Measurements from ENCODE around the gene MYRIP.

The MYRIP gene

GRCh38 chr3:39915027-39915426 lies 105.6 kb downstream of the MYRIP start:
- no peak for FAIRE-seq
- DNase-seq (ENCODE audit: insufficient read length, low spot score): no peak
- TF ChIP-seq PAX5 (IDR thresholded peaks at IDR 0.05; ENCODE audit: insufficient read depth, low read length, severe bottlenecking): no peak

- FAIRE-seq (no peak), DNase-seq (ENCODE audit: insufficient read length, low spot score) (no peak)
- TF ChIP-seq POU2F2 (IDR thresholded peaks at IDR 0.05; ENCODE audit: low read depth, low read length) (no peak), TAF1 (IDR thresholded peaks at IDR 0.05; ENCODE audit: low read depth, low read length) (no peak), SPI1 (IDR thresholded peaks at IDR 0.05; ENCODE audit: low read depth, low read length) (no peak), POLR2AphosphoS5 (IDR thresholded peaks at IDR 0.05; ENCODE audit: low read depth, low read length) (no peak), POLR2A (IDR thresholded peaks at IDR 0.05; ENCODE audit: low read depth, low read length) (no peak), PAX5 (IDR thresholded peaks at IDR 0.05; ENCODE audit: insufficient read depth, low read length, severe bottlenecking) (no peak)
Measured at GRCh38 chr3:39917065-39917773, 107.8 kb downstream of the MYRIP start.

DNA sequence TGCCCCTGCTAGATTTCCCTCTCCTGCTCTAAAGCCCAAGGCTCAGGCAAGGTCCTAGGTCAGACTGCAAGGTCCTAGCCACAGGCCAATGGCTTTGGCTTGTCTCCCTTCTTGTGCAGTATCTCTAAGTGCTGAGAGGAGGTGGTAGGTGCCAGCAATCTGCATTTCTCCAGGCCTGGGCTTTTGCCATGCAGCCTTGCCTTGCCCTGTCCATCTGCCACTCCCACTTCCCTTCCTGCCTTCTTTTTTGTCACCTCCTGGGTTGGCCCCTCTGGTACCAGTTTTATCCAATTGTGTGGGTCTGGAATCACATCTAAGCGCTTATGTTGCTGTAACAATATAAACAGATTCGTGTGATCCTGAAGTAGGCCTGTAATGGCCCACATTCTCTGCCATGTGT lies 109.9 kb downstream of the MYRIP start:
- no peak for DNase-seq (ENCODE audit: insufficient read length, low spot score)
- TF ChIP-seq POLR2AphosphoS5 (IDR thresholded peaks at IDR 0.05; ENCODE audit: low read depth, low read length): no peak
- TF ChIP-seq TAF1 (IDR thresholded peaks at IDR 0.05; ENCODE audit: low read depth, low read length): no peak
- TF ChIP-seq SPI1 (IDR thresholded peaks at IDR 0.05; ENCODE audit: low read depth, low read length): no peak
- TF ChIP-seq POU2F2 (IDR thresholded peaks at IDR 0.05; ENCODE audit: low read depth, low read length): no peak
- TF ChIP-seq PAX5 (IDR thresholded peaks at IDR 0.05; ENCODE audit: insufficient read depth, low read length, severe bottlenecking): no peak
- no peak for TF ChIP-seq POLR2A (IDR thresholded peaks at IDR 0.05; ENCODE audit: low read depth, low read length)
- no peak for FAIRE-seq

- no peak for FAIRE-seq
- TF ChIP-seq TAF1 (IDR thresholded peaks at IDR 0.05; ENCODE audit: low read depth, low read length) (no peak), PAX5 (IDR thresholded peaks at IDR 0.05; ENCODE audit: insufficient read depth, low read length, severe bottlenecking) (no peak), POLR2A (IDR thresholded peaks at IDR 0.05; ENCODE audit: low read depth, low read length) (no peak), POU2F2 (IDR thresholded peaks at IDR 0.05; ENCODE audit: low read depth, low read length) (no peak), SPI1 (IDR thresholded peaks at IDR 0.05; ENCODE audit: low read depth, low read length) (no peak), POLR2AphosphoS5 (IDR thresholded peaks at IDR 0.05; ENCODE audit: low read depth, low read length) (no peak)
- no peak for DNase-seq (ENCODE audit: insufficient read length, low spot score)
Measured at GRCh38 chr3:39920271-39920670, 110.9 kb downstream of the MYRIP start.

- no peak for DNase-seq (ENCODE audit: insufficient read length, low spot score)
- no peak for FAIRE-seq
- TF ChIP-seq SPI1 (IDR thresholded peaks at IDR 0.05; ENCODE audit: low read depth, low read length) (no peak), TAF1 (IDR thresholded peaks at IDR 0.05; ENCODE audit: low read depth, low read length) (no peak), POU2F2 (IDR thresholded peaks at IDR 0.05; ENCODE audit: low read depth, low read length) (no peak), PAX5 (IDR thresholded peaks at IDR 0.05; ENCODE audit: insufficient read depth, low read length, severe bottlenecking) (no peak), POLR2A (IDR thresholded peaks at IDR 0.05; ENCODE audit: low read depth, low read length) (no peak), POLR2AphosphoS5 (IDR thresholded peaks at IDR 0.05; ENCODE audit: low read depth, low read length) (no peak)
Measured at GRCh38 chr3:39927479-39927878, 118.1 kb downstream of the MYRIP start.

- TF ChIP-seq POLR2A (IDR thresholded peaks at IDR 0.05; ENCODE audit: low read depth, low read length): no peak
- no peak for TF ChIP-seq TAF1 (IDR thresholded peaks at IDR 0.05; ENCODE audit: low read depth, low read length)
- no peak for TF ChIP-seq SPI1 (IDR thresholded peaks at IDR 0.05; ENCODE audit: low read depth, low read length)
- FAIRE-seq (no peak), DNase-seq (ENCODE audit: insufficient read length, low spot score) (no peak)
Measured at GRCh38 chr3:39933986-39934693, 124.7 kb downstream of the MYRIP start.

GRCh38 chr3:39934696-39935095 lies 125.3 kb downstream of the MYRIP start:
- DNase-seq (ENCODE audit: insufficient read length, low spot score): no peak
- FAIRE-seq: no peak
- TF ChIP-seq POLR2AphosphoS5 (IDR thresholded peaks at IDR 0.05; ENCODE audit: low read depth, low read length): no peak
- TF ChIP-seq TAF1 (IDR thresholded peaks at IDR 0.05; ENCODE audit: low read depth, low read length): no peak
- TF ChIP-seq SPI1 (IDR thresholded peaks at IDR 0.05; ENCODE audit: low read depth, low read length): no peak
- no peak for TF ChIP-seq POLR2A (IDR thresholded peaks at IDR 0.05; ENCODE audit: low read depth, low read length)
- TF ChIP-seq POU2F2 (IDR thresholded peaks at IDR 0.05; ENCODE audit: low read depth, low read length): no peak
- TF ChIP-seq PAX5 (IDR thresholded peaks at IDR 0.05; ENCODE audit: insufficient read depth, low read length, severe bottlenecking): no peak

DNA sequence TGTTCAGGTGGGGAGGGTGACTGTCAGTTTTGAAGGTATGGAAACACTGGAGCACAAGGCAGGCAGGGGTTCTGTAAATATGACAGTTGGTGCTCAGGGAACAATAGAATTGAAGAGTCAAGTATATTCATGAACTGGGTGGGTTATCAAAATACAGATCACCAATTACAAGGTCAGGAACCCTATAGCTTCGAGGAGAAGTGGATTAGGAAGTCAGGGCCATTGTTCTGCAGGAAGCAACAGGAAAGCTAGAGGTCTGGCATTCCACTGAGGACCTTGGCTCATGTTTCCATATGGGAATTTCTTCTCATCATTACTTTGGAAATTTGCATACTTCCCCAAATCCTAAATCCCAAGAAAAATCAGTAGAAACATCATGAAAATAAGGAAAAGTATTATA lies 125.9 kb downstream of the MYRIP start:
- TF ChIP-seq SPI1 (IDR thresholded peaks at IDR 0.05; ENCODE audit: low read depth, low read length) (no peak), POLR2AphosphoS5 (IDR thresholded peaks at IDR 0.05; ENCODE audit: low read depth, low read length) (no peak), POU2F2 (IDR thresholded peaks at IDR 0.05; ENCODE audit: low read depth, low read length) (no peak), TAF1 (IDR thresholded peaks at IDR 0.05; ENCODE audit: low read depth, low read length) (no peak), POLR2A (IDR thresholded peaks at IDR 0.05; ENCODE audit: low read depth, low read length) (no peak), PAX5 (IDR thresholded peaks at IDR 0.05; ENCODE audit: insufficient read depth, low read length, severe bottlenecking) (no peak)
- no peak for FAIRE-seq
- no peak for DNase-seq (ENCODE audit: insufficient read length, low spot score)

DNA sequence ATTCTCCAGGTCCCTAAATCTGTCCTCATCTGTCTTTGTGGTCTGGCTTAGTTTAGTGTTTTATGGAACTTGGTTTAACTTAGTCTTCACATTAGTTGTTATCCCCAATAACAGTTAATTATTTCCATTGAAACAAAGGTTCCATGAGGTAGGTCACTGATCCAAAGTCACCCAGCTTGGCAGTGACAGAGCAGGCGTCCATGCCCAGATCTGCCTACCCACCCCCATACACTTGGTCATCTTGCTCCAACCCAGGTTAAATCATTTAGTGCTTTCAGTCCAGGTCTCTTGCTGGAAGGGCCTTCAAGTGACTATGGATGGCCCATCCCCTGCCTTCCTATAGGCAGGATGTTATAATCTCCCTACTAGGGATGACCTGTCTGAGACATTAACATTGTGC lies 127.4 kb downstream of the MYRIP start:
- no peak for DNase-seq (ENCODE audit: insufficient read length, low spot score)
- no peak for FAIRE-seq
- TF ChIP-seq SPI1 (IDR thresholded peaks at IDR 0.05; ENCODE audit: low read depth, low read length) (no peak), POLR2AphosphoS5 (IDR thresholded peaks at IDR 0.05; ENCODE audit: low read depth, low read length) (no peak), TAF1 (IDR thresholded peaks at IDR 0.05; ENCODE audit: low read depth, low read length) (no peak)

- TF ChIP-seq TAF1 (IDR thresholded peaks at IDR 0.05; ENCODE audit: low read depth, low read length) (no peak), POLR2AphosphoS5 (IDR thresholded peaks at IDR 0.05; ENCODE audit: low read depth, low read length) (no peak), POU2F2 (IDR thresholded peaks at IDR 0.05; ENCODE audit: low read depth, low read length) (no peak), POLR2A (IDR thresholded peaks at IDR 0.05; ENCODE audit: low read depth, low read length) (no peak), SPI1 (IDR thresholded peaks at IDR 0.05; ENCODE audit: low read depth, low read length) (no peak), PAX5 (IDR thresholded peaks at IDR 0.05; ENCODE audit: insufficient read depth, low read length, severe bottlenecking) (no peak)
- DNase-seq (ENCODE audit: insufficient read length, low spot score) (no peak), FAIRE-seq (no peak)
Measured at GRCh38 chr3:39937315-39937714, 127.9 kb downstream of the MYRIP start.

Data from GM12891 (cell line).